Osteoblast (primary cell): ENCODE data around the gene KRTAP10-9. TPM values are rescaled to one million over a fixed set of nuclear protein-coding genes. Genes with fewer than 3 reads are reported as not detected.

Source experiments
- DNase-seq: peaks from one replicate; pipeline ENCODE4 v3.0.0; 2011; ENCODE audit warnings: low spot score, mixed read lengths; ENCODE audit not compliant: insufficient read length; ENCODE audit errors: missing footprints
- H2AFZ ChIP-seq: 2 replicates; pipeline ENCODE4 v1.6.0; 2011; ENCODE audit warnings: mild to moderate bottlenecking, low read length
- H3K27ac ChIP-seq: 2 replicates; pipeline ENCODE4 v1.5.1; 2011; ENCODE audit warnings: mild to moderate bottlenecking, low read depth, low read length, moderate library complexity
- H3K27me3 ChIP-seq: 2 replicates; pipeline ENCODE4 v1.6.0; 2012; ENCODE audit warnings: mild to moderate bottlenecking, control low read depth, inconsistent platforms, low read length, moderate library complexity; ENCODE audit not compliant: insufficient read depth
- H3K36me3 ChIP-seq: 2 replicates; pipeline ENCODE4 v1.5.1; 2011; ENCODE audit warnings: mild to moderate bottlenecking, low read length, control low read depth, moderate library complexity; ENCODE audit not compliant: insufficient read depth
- H3K4me1 ChIP-seq: 2 replicates; pipeline ENCODE4 v1.5.1; 2011; ENCODE audit warnings: mild to moderate bottlenecking, low read length, control low read depth, moderate library complexity; ENCODE audit not compliant: insufficient read depth
- H3K4me2 ChIP-seq: 2 replicates; pipeline ENCODE4 v1.6.0; 2011; ENCODE audit warnings: mild to moderate bottlenecking, low read length; ENCODE audit not compliant: insufficient read depth
- H3K4me3 ChIP-seq: fragments of 200-600 bp; sonication (generic); 3 replicates; pipeline ENCODE4 v1.5.1; 2012; ENCODE audit warnings: mild to moderate bottlenecking, low read length, inconsistent platforms; ENCODE audit not compliant: insufficient read depth
- H3K79me2 ChIP-seq: 2 replicates; pipeline ENCODE4 v1.6.0; 2012; ENCODE audit warnings: mild to moderate bottlenecking, low read length, control low read depth, inconsistent platforms; ENCODE audit not compliant: insufficient read depth
- H3K9me3 ChIP-seq: 2 replicates; pipeline ENCODE4 v1.5.1; 2011; ENCODE audit warnings: low read depth, low read length, control low read depth
- H4K20me1 ChIP-seq: 2 replicates; pipeline ENCODE4 v1.6.0; 2012; ENCODE audit warnings: mild to moderate bottlenecking, low read length, control low read depth; ENCODE audit not compliant: insufficient read depth
- CTCF ChIP-seq: IDR thresholded peaks from 2 replicates; pipeline ENCODE4 v1.5.1; 2011; ENCODE audit warnings: mild to moderate bottlenecking, low read depth, low read length, moderate library complexity; ENCODE audit errors: extremely low read depth
- total RNA-seq: library from RNA; depleted of rRNA; stranded (reverse); fragments of >200 nt; gene quantifications from 2 replicates; pipeline ENCODE4 v1.2.3, GENCODE V29; 2012

Gene KRTAP10-9
- total RNA-seq, 1 donor = not detected

GRCh38 chr21:44595524-44595923 lies 31.4 kb upstream of the KRTAP10-9 start:
- TF ChIP-seq CTCF = no peak
- no peaks in the 10 kb centered on the region for H3K79me2 ChIP-seq
- peaks cover 30% of the 10 kb centered on the region for H3K27me3 ChIP-seq
- no peaks in the 10 kb centered on the region for H3K9me3 ChIP-seq
- no peaks in the 10 kb centered on the region for H4K20me1 ChIP-seq
- H2AFZ ChIP-seq = no peak overlapping the region
- no peaks in the 10 kb centered on the region for H3K36me3 ChIP-seq
- no peak overlapping the region for H3K4me2 ChIP-seq
- H3K4me1 ChIP-seq = no peaks in the 10 kb centered on the region
- no peak for DNase-seq
- no peak overlapping the region for H3K4me3 ChIP-seq
- no peak overlapping the region for H3K27ac ChIP-seq

- H3K4me3 ChIP-seq = no peak overlapping the region
- no peak for DNase-seq
- H3K4me2 ChIP-seq = no peak overlapping the region
- TF ChIP-seq CTCF = no peak
- no peaks in the 10 kb centered on the region for H3K79me2 ChIP-seq
- peaks cover 30% of the 10 kb centered on the region for H3K27me3 ChIP-seq
- no peaks in the 10 kb centered on the region for H4K20me1 ChIP-seq
- H3K27ac ChIP-seq = no peak overlapping the region
- no peaks in the 10 kb centered on the region for H3K36me3 ChIP-seq
- H2AFZ ChIP-seq = no peak overlapping the region
- H3K4me1 ChIP-seq = no peaks in the 10 kb centered on the region
- no peaks in the 10 kb centered on the region for H3K9me3 ChIP-seq
These were observed 30.7 kb upstream of the KRTAP10-9 start for GRCh38 chr21:44596068-44596725.

GRCh38 chr21:44598061-44598460 lies 28.8 kb upstream of the KRTAP10-9 start:
- Histone ChIP-seq H3K4me2 (no peak overlapping the region), H3K4me1 (no peaks in the 10 kb centered on the region), H3K27ac (no peak overlapping the region), H2AFZ (no peak overlapping the region), H4K20me1 (no peaks in the 10 kb centered on the region), H3K9me3 (no peaks in the 10 kb centered on the region), H3K4me3 (no peak overlapping the region), H3K27me3 (peaks cover 19% of the 10 kb centered on the region), H3K36me3 (no peaks in the 10 kb centered on the region), H3K79me2 (no peaks in the 10 kb centered on the region)
- TF ChIP-seq CTCF = no peak
- DNase-seq = no peak

GRCh38 chr21:44599264-44600029 lies 27.4 kb upstream of the KRTAP10-9 start:
- no peak overlapping the region for H3K4me2 ChIP-seq

More at GRCh38 chr21:44599264-44600029, 27.4 kb upstream of the KRTAP10-9 start:
- Histone ChIP-seq H3K4me3 (no peak overlapping the region), H3K27ac (no peak overlapping the region), H3K79me2 (no peaks in the 10 kb centered on the region), H3K4me1 (no peaks in the 10 kb centered on the region), H3K27me3 (peaks cover 9% of the 10 kb centered on the region), H2AFZ (no peak overlapping the region), H4K20me1 (no peaks in the 10 kb centered on the region), H3K9me3 (no peaks in the 10 kb centered on the region), H3K36me3 (no peaks in the 10 kb centered on the region)
- TF ChIP-seq CTCF = no peak
- peak; percentile 71 for DNase-seq
